Germinal center (tissue), 1 donor: Measurements from ENCODE around the gene TFCP2.

Experiments used
- DNase-seq: peaks from one replicate; pipeline ENCODE4 v3.0.0; 2012; ENCODE audit warnings: mixed read lengths, low spot score

TFCP2 gene

DNA sequence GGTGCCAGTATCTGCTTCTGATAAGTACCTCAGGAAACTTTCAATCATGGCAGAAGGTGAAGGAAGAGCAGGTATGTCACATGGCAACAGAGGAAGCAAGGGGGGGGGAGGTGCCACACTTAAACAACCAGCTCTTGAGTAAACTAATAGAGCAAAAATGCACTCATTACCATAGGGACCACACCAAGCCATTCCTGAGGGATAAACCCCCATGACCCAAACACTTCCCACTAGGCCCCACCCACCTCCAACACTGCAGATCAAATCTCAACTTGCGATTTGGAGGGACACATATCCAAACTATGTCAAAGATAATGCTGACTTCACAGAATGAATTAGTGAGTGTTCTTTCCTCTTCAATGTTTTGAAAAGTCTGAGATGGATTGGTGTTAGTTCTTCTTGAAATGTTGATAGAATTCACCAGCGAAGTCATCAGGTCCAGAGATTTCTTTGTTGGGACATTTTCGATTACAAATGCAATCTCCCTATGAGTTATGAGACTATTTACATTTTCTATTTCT, 16.6 kb downstream of the TFCP2 start:
- no peak for DNase-seq

- no peak for DNase-seq
Observed at GRCh38 chr12:51152953-51153352, 20.0 kb downstream of the TFCP2 start.

DNA sequence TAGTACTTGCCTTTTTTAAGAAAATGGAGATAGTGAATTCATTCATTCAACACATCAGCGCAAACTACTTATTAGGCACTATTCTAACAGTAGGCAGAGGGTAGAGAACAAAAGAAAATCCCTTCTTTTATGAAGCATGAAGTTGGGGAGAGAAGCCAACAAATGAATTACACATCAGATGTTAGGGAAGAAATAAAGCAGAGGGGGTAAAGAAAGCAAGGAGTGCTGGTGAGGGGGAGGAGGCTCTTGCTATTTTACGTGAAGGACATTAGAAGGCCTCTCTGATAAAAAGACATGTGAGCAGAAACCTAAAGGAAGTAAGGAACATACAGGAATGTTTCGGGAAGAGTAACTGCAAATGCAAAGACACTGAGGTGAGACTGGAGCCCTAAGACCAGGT, 22.2 kb downstream of the TFCP2 start:
- no peak for DNase-seq

DNA sequence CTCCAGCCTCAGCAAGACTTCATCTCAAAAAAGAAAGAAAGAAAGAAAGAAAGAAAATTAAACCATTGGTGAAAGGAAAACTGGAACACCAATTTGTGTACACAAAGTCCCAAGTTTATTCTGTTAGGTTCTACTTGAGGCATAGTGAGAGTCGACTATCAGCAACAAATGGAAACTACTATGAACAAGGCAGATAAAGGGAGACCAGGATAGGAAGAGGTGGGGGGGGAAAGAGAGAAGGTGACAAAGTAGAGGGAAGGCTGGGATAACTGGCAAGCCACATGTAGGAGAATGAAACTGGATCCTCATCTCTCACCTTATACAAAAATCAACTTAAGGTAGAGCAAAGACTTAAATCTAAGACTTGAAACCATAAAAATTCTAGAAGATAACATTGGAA, 25.6 kb downstream of the TFCP2 start:
- DNase-seq, result no peak

GRCh38 chr12:51139292-51139844, 33.6 kb downstream of the TFCP2 start:
- no peak for DNase-seq

DNA sequence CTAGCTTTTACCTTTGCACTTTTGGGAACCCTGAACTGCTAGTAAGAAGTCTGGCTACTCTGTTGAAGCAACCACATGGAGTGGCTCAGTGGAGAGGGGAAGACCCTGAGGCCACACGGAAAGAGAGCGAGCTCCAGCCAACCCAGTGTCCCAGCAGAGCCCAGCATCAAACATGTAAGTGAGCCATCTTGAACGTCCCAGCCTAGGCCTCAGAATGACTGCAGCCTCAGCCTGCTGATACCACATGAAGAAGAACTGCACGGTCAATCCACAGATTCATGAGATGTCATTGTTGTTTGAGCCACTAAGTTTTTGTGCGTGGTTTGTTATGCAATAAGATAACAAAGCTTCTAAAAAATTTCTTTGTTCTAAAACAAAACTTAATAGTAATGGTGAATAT, 40.2 kb downstream of the TFCP2 start:
- no peak for DNase-seq

DNA sequence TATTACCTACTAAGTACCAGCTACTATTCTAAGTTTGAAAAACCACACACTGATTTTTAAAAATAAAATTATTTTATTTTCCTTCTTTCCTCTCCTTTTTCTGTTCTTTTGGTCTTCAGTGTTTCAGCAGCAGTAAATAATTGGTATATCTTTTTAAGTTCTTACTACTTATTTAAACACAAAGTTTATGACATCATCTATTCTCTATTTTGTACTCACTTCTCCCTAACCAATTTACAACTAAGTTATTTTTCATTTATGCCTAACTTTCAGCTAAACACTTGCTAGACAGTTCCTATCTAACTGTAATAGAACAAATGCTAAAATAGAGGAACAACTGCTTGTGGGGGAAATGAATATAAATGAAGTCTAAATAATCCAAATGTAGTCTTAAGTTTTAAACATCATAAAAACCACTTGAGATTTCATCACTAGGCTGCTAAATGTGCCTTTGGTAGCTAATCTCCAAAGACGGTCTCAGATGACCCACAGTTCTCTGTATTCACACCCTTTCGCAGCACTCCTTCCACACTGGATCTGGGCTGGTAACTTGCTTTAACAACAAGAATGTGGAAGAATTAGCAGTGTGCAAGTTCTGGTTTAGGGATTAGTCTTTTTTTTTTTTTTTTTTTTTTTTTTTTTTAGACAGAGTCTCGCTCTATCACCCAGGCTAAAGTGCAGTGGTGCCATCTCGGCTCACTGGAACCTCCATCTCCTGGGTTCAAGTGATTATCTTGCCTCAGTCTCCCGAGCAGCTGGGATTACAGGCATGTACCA, 41.0 kb downstream of the TFCP2 start:
- no peak for DNase-seq

DNA sequence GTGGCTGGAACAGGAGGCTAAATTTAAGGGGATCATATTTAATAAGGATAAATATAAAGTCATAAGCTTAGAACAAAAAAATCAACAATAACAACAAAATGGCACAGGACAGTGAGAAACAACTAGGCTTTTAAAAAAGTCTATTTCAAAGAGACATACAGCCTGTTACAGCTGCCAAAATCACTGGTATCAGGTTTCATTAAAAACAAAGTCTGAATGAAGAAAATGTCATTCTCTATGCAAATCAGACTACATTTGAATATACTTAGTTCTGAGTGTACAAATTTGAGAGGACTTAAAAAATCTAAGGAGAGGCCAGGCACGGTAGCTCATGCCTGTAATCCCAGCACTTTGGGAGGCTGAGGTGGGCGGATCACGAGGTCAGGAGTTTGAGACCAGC, 44.0 kb downstream of the TFCP2 start:
- DNase-seq, result no peak

- DNase-seq, result no peak
Observed at GRCh38 chr12:51127050-51127729, 45.7 kb downstream of the TFCP2 start.

DNA sequence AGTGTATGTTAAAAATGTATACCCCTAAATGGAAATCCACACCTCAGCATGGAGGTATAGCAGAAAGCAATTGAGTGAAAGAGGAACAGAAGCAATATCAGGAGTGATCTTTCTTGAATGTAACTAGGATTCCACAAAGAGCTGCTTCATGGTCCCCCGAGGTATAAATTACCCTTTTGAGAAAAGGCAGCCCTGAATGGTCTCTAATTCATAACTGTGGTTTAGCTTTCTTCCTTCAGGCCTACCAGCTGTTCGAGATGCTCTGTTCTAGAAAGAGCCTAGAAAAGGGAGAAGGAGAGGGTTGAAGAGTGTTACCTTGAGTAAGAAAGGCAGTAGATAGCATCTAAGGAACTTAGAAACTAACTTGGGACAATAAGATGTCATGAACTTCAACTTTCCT, 46.6 kb downstream of the TFCP2 start:
- DNase-seq, result no peak

GRCh38 chr12:51124504-51124903, 48.4 kb downstream of the TFCP2 start:
- DNase-seq, result no peak

GRCh38 chr12:51122844-51123243, 50.1 kb downstream of the TFCP2 start:
- DNase-seq, result no peak

GRCh38 chr12:51118706-51119105, 54.2 kb downstream of the TFCP2 start:
- DNase-seq, result no peak

GRCh38 chr12:51115533-51115932, 57.4 kb downstream of the TFCP2 start:
- DNase-seq, result no peak

GRCh38 chr12:51108136-51108535, 64.8 kb downstream of the TFCP2 start:
- no peak for DNase-seq

DNA sequence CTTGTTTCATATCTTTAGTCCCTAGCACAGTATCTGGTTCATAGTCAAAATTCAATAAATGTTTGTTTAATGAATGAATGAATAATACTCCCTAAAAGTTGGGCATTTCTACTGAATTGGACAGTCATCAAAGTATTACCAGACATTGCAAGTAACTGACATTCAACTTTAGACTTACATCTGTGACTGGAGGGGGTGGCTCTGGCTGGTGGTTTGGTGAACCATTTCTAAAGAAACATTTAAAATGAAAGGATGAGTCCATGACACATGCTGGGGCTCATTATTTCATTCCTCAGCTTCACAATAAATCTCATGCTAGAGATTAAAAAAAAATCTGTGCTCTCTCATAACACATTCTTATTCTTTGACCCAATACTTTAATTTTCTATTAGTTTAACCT, 69.0 kb downstream of the TFCP2 start:
- no peak for DNase-seq

- no peak for DNase-seq
Observed at GRCh38 chr12:51098611-51099010, 74.3 kb downstream of the TFCP2 start.

DNA sequence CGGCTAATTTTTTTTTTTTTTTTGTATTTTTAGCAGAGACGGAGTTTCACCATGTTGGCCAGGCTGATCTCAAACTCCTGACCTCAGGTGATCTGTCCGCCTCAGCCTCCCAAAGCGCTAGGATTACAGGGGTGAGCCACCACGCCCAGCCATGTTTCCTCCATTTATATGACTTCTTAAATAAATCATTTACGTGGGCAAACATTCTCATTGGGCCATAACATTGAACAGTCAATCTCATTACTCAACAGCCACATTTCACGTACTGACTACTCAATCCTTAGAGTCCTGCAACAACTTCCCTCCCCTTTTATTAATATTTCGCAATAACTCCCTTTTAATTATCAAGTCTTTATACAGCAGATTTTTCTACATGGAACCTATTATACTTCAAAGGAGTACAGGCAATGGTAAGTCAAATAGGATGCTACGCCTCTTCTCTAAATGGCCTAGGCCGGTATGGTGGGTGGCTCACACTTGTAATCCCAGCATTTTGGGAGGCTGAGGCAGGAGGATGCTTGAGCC, 82.2 kb downstream of the TFCP2 start:
- no peak for DNase-seq

DNA sequence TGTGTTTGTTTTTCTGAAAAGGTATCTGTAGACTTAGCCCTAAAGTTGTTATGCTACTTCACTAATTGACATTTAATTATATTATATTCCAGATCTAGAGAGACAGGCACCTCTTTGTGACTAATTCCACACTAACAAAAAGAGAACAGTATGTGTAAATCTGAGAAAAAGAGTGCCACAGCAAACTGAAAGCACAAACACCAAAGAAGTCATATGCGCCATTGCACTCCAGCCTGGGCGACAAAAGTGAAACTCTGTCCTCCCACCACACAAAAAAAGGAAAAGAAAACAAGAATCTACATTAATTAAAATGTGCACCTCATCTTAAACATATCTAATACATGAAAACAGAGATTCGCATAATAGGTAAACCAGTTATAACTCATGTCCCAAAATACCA, 85.1 kb downstream of the TFCP2 start:
- DNase-seq, result no peak

DNA sequence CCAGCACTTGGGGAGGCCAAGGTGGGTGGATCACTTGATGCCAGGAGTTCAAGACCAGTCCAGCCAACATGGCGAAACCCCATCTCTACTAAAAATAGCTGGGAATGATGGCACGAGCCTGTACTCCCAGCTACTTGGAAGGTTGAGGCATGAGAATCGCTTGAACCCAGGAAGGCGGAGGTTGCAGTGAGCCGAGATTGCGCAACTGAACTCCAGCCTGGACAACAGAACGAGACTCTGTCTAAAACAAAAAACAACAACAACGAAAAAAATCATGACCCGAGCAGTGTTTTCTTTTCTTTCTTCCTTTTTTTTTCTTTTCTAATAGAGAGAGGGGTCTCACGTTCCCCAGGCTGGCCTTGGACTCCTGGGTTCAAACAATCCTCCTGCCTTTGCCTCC, 86.0 kb downstream of the TFCP2 start:
- no peak for DNase-seq

GRCh38 chr12:51085757-51086156, 87.2 kb downstream of the TFCP2 start:
- DNase-seq, result no peak

DNA sequence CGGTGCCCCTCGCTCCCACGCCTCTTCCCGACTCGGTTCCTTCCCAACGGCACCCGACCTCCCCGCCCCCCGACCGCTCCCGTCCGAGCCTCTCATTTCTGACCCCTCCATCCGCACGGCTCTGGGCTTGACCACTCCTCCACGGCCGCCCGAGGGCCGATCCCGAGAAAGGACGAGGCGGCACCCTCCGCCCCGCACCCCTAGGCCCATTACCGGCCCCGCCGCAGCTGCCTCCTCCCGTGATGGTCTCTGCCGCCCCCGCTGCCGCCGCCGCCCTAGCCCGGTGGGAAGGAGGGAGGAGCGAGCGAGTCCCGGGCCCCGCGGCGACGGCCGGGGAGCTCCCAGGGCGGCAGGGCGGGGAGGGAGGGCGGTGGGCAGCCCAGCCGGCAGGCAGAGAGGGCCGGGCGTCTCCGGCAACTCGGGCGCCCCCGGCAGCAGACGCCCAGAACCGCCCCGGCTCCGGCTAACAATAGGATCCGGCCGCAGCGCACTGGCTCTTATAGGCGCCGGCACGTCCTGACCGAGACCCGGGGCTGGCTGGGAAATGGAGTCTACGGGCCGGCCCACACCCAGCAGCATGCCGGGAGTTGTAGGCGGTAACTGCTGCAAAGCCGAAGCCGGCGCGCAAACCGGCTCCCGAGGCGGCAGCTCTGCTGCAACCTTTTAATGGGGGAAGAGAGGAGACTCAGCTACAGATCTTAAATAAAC, 89.7 kb downstream of the TFCP2 start, which contains the start of gene CSRNP2:
Gene CSRNP2, minus strand, starts transcription at position 471 of the 708 bp plus-strand sequence. CDS start 7,035 bp downstream, outside the sequence.
- DNase-seq, result peak; percentile 97
